GM23248 (cell line): Measurements from ENCODE around the gene NKAIN2.

ENCODE experiments used
- EZH2 ChIP-seq: fragments of 200-600 bp; sonication (generic); IDR thresholded peaks from 2 replicates; pipeline ENCODE4 v1.6.1; 2018; ENCODE audit warnings: antibody characterized with exemption, mild to moderate bottlenecking; ENCODE audit not compliant: insufficient read depth, poor library complexity, severe bottlenecking
- EZH2phosphoT487 ChIP-seq: fragments of 200-600 bp; sonication (generic); IDR thresholded peaks from 2 replicates; pipeline ENCODE4 v1.6.1; 2018; ENCODE audit warnings: antibody characterized with exemption, moderate library complexity, mild to moderate bottlenecking, low read depth; ENCODE audit not compliant: insufficient read depth

DNA sequence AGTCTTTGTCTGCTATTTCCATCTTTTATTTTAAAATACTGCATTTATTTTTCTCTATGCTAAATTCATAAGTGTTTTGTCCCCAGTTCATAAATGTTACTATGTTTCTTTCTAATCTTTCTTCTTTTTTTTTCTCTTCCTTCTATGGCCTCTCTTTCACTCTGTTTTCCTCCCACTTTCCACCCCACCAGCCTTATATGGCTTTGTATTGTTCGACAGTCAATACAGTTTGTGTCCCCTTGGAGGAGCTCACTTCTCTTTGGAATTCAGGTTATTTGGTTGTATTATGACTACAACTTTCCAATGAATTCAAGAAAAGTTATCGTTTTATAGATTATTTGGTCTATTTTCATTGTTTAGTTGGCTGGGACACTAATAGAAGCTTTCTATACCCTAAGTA, 393.5 kb downstream of the NKAIN2 start:
- no peak for TF ChIP-seq EZH2
- TF ChIP-seq EZH2phosphoT487: no peak
